Vagina (tissue), 2 donors: ENCODE results near the gene ARMC9. TPM values are rescaled to one million over a fixed set of nuclear protein-coding genes. Genes with fewer than 3 reads are reported as not detected.

Experiments used
- DNase-seq, 2 donors: peaks; one replicate each; pipeline ENCODE4 v3.0.0-alpha.2; 2017; ENCODE audit errors: extremely low spot score in 2 of 2
- H3K27ac ChIP-seq: fragments of 200-600 bp; sonication (generic); one replicate; pipeline ENCODE4 v1.5.1; 2019
- H3K27me3 ChIP-seq: fragments of 200-600 bp; sonication (generic); one replicate; pipeline ENCODE4 v1.5.1; 2019
- H3K36me3 ChIP-seq, 2 donors: fragments of 200-600 bp; sonication (generic); one replicate each; pipeline ENCODE4 v1.5.1; 2017 to 2019
- H3K4me1 ChIP-seq: fragments of 200-600 bp; sonication (generic); one replicate; pipeline ENCODE4 v1.5.1; 2019
- H3K4me3 ChIP-seq, 2 donors: fragments of 200-600 bp; sonication (generic); 1 replicate in 1 of 2; 2 replicates in 1 of 2; pipeline ENCODE4 v1.5.1; 2016 to 2019
- H3K9me3 ChIP-seq: fragments of 200-600 bp; sonication (generic); one replicate; pipeline ENCODE4 v1.5.1; 2019
- CTCF ChIP-seq, 3 experiments: fragments of 450-650 bp in 2 of 3; fragments of 200-600 bp in 1 of 3; sonication (generic) in 1 of 3; IDR thresholded peaks; one replicate each; pipeline ENCODE4 v1.5.1; 2017 to 2019; ENCODE audit warnings: antibody characterized with exemption in 3 of 3, mild to moderate bottlenecking in 2 of 3, moderate library complexity in 2 of 3
- POLR2A ChIP-seq, 2 donors: fragments of 450-650 bp; IDR thresholded peaks; one replicate each; pipeline ENCODE4 v1.6.1; 2017; ENCODE audit warnings: antibody characterized with exemption in 2 of 2, mild to moderate bottlenecking in 2 of 2, moderate library complexity in 2 of 2
- POLR2AphosphoS5 ChIP-seq, 2 donors: sonication (generic); formaldehyde crosslinking; IDR thresholded peaks; one replicate each; pipeline ENCODE4 v1.9.0; 2017; ENCODE audit warnings: antibody characterized with exemption in 2 of 2, mild to moderate bottlenecking in 2 of 2, low read depth in 1 of 2; ENCODE audit not compliant: insufficient read depth in 1 of 2
- intact Hi-C: fragments of 100-400 bp; cut with DNase I; formaldehyde crosslinking; loops from one replicate; pipeline ENCODE4 v1.15.1; 2023
- total RNA-seq: library from RNA; depleted of rRNA; stranded (reverse); fragments of >200 nt; gene quantifications from one replicate; pipeline ENCODE4 v1.2.3, GENCODE V29; 2016

ARMC9 gene
- total RNA-seq, 1 donor from 2014 or later = 16.0 TPM

- intact Hi-C loops = no loop called here
- Histone ChIP-seq H3K9me3 (no peaks in the 10 kb centered on the region), H3K4me1 (no peaks in the 10 kb centered on the region), H3K4me3 (no peak overlapping the region), H3K27me3 (no peaks in the 10 kb centered on the region), H3K36me3 (no peaks in the 10 kb centered on the region), H3K27ac (no peak overlapping the region)
- DNase-seq = no peak
- no peak for TF ChIP-seq POLR2A (IDR thresholded peaks at IDR 0.05)
- no peak for TF ChIP-seq POLR2AphosphoS5 (IDR thresholded peaks at IDR 0.05; ENCODE audit: insufficient read depth in 1 of 2, low read depth in 1 of 2)
- TF ChIP-seq CTCF (IDR thresholded peaks at IDR 0.05) = no peak
Measured at GRCh38 chr2:231284296-231284695, 85.9 kb downstream of the ARMC9 start.

DNA sequence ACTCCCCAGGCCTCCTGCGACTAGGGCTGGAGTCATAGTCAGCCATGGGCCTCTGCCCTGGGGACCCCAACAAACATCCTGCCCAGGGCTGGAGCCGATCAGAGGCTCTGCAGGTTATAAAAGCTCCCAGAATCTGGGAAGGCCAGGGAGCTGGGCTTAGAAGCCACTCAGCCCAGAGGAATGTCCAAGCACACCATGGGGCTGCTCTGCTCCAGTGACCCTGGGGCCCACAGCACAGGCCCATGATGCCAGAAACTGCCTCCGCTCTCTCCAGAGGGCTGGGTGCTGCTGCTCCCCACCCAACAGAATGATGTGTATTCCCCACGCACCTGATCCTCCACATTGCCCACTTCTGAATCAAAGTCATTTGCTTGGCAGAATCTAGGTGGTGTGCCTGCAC lies 88.5 kb downstream of the ARMC9 start:
- H3K4me1 ChIP-seq = no peaks in the 10 kb centered on the region
- TF ChIP-seq POLR2AphosphoS5 (IDR thresholded peaks at IDR 0.05; ENCODE audit: insufficient read depth in 1 of 2, low read depth in 1 of 2) (no peak), CTCF (IDR thresholded peaks at IDR 0.05) (no peak), POLR2A (IDR thresholded peaks at IDR 0.05) (no peak)
- no peak overlapping the region for H3K27ac ChIP-seq
- intact Hi-C loops = no loop called here
- H3K27me3 ChIP-seq = no peaks in the 10 kb centered on the region
- no peaks in the 10 kb centered on the region for H3K36me3 ChIP-seq
- H3K4me3 ChIP-seq = no peak overlapping the region
- H3K9me3 ChIP-seq = no peaks in the 10 kb centered on the region
- DNase-seq = no peak

- intact Hi-C loops = no loop called here
- Histone ChIP-seq H3K4me3 (no peak overlapping the region), H3K9me3 (no peaks in the 10 kb centered on the region), H3K4me1 (no peaks in the 10 kb centered on the region), H3K27ac (no peak overlapping the region), H3K36me3 (no peaks in the 10 kb centered on the region), H3K27me3 (no peaks in the 10 kb centered on the region)
- no peak for DNase-seq
- TF ChIP-seq POLR2A (IDR thresholded peaks at IDR 0.05) (no peak), CTCF (IDR thresholded peaks at IDR 0.05) (no peak), POLR2AphosphoS5 (IDR thresholded peaks at IDR 0.05; ENCODE audit: insufficient read depth in 1 of 2, low read depth in 1 of 2) (no peak)
Measured at GRCh38 chr2:231287696-231288095, 89.3 kb downstream of the ARMC9 start.

DNA sequence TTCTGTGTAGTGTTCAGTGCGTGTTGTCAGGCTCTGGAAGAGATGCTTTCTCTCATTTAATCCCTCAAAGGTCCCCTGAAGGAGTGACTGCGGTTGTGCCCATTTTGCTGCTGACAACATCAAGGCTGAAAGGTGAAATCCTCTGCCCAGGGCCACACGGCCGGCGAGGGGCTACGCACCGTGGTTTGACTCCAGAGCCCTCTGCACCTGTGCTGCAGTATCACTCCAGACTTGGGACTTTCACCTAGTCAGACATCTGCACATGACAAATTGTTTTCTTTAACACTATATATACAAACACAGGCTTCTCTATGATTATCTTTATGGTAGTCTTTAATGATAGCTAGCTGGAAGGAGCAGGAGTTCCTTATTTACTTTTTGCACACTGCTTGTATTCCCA lies 90.2 kb downstream of the ARMC9 start:
- Histone ChIP-seq H3K36me3 (no peaks in the 10 kb centered on the region), H3K27me3 (no peaks in the 10 kb centered on the region), H3K27ac (no peak overlapping the region), H3K9me3 (no peaks in the 10 kb centered on the region), H3K4me1 (no peaks in the 10 kb centered on the region), H3K4me3 (no peak overlapping the region)
- no peak for DNase-seq
- TF ChIP-seq POLR2A (IDR thresholded peaks at IDR 0.05) (no peak), POLR2AphosphoS5 (IDR thresholded peaks at IDR 0.05; ENCODE audit: insufficient read depth in 1 of 2, low read depth in 1 of 2) (no peak), CTCF (IDR thresholded peaks at IDR 0.05) (no peak)
- intact Hi-C loops = no loop called here

- H3K36me3 ChIP-seq = no peaks in the 10 kb centered on the region
Measured at GRCh38 chr2:231290321-231291015, 92.0 kb downstream of the ARMC9 start.

More at GRCh38 chr2:231290321-231291015, 92.0 kb downstream of the ARMC9 start:
- Histone ChIP-seq H3K4me1 (no peaks in the 10 kb centered on the region), H3K27me3 (no peaks in the 10 kb centered on the region), H3K4me3 (no peak overlapping the region), H3K9me3 (no peaks in the 10 kb centered on the region), H3K27ac (no peak overlapping the region)
- no peak for DNase-seq
- no peak for TF ChIP-seq POLR2A (IDR thresholded peaks at IDR 0.05)
- intact Hi-C loops = no loop called here
